DMS 273 (cell line): ENCODE results near the gene ADAP1.

Experiments used
- DNase-seq: peaks from one replicate; lab custom pipeline; 2025; ENCODE audit not compliant: unreplicated experiment; lab: John Stamatoyannopoulos, UW

ADAP1 gene

DNA sequence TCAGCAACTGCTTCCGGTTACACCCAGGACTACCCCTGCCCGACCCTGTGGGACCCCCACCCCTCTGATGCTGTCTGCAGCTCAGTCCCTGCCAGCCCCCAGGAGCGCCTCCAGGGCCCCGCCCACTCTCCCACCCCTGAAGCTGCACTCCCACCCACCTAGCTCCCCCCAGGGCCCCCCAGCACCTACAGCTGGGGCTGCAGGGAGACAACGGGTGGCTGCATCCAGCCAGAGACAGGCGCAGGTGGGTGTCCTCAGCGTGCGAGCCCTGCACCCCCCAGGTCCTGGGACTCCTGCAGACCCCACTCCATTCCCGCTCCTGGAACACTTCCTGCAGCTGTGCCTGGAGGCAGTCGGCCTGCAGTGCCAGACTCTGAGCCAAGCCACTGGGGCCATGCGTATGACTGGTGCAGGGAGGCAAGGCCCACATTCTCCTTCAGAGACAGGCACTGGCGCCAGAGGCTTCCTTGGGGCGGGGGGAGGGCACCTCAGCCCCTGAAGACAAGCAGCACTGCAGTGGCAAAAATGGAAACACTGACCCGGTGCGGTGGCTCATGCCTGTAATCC is 34.6 kb upstream of the ADAP1 start:
- no peak for DNase-seq

GRCh38 chr7:988426-988911 is 34.0 kb upstream of the ADAP1 start:
- no peak for DNase-seq

- DNase-seq = no peak
These were observed 33.4 kb upstream of the ADAP1 start for GRCh38 chr7:987909-988308.

DNA sequence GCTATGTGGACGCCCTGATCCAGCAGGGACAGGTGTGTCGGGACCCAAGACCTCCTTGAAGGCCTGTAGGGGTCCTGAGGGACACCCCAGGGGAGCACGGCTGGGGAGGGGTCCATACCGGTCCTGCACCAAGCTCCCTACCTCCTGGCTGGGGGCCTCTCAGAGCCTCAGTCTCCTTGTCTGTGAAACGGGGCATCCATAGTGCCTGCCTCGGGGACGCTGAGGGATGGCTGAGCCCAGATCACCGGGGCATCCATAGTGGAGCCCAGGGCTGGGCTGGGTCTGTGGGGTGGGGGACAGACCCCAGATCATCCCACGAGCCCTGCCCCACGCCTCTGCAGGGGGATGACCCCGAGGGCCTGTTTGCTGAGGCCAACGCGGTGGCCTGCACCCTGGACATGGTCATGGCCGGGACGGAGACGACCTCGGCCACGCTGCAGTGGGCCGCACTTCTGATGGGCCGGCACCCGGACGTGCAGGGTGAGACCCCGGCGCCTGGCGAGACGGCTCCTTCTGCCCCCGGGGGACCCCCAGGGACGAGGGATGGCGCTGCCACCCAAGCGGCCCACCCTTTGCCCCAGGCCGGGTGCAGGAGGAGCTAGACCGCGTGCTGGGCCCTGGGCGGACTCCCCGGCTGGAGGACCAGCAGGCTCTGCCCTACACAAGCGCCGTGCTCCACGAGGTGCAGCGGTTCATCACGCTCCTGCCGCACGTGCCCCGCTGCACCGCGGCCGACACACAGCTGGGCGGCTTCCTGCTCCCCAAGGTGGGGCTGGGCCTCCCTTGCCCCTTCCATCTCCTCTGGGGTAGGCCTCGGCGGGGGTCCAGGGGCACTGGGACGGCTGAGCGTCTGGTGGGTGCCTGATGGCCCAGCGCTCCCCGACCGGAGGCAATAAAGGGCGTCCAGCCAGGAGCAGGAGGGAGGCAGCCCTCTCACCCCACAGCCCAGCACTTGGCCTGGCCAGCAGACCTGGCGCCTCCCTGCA is 32.6 kb upstream of the ADAP1 start:
- DNase-seq = no peak

DNA sequence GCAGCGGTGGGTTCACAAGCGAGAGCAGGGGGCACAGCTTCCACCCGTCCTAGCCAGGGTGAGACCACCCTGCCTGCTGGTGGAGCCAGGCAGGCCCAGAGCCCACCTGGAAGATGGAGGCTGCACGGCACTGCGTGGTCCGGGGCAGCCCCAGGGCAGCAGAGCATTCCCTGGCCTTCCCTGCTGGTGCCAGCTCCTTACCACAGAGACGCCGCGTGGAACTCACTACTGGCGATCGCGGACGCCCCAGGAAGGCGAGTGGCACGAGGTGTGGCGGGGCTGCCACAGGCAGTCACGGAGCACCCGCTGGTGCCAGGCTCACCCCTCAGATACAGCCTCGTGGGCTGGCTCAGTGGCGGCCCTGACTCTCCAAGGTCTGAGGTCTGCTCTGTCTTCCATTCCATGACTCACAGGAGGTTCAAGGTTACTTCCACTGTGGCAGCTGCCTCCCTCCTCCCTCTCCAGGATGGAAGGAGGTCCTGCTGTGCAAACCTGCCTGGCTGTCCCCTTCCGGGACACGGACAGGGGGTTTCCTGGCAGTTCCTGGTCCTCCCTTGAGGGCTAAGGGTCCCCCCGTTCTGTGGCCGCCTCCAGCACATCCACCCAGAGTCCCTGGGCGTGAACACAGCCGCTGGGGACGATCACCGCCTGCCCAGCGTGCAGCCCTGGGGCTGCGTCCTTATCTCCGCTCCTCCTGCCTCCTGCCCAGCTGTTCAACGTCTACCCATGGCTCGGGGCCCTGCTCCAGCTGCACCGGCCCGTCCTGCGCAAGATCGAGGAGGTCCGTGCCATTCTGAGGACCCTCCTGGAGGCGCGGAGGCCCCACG is 31.6 kb upstream of the ADAP1 start:
- DNase-seq = peak; percentile 90

DNA sequence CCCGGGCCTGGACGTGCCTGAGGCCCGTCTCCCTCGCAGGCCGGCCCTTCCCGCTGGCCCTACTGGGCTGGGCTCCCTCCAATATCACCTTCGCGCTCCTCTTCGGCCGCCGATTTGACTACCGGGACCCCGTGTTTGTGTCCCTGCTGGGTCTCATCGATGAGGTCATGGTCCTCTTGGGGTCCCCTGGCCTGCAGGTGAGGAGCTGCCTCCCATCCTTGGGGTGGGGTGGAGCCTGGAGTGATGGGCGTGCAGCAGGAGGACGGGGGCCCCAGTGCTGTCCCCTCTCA is 30.6 kb upstream of the ADAP1 start:
- no peak for DNase-seq

GRCh38 chr7:984361-985126 is 30.1 kb upstream of the ADAP1 start:
- DNase-seq = no peak

DNA sequence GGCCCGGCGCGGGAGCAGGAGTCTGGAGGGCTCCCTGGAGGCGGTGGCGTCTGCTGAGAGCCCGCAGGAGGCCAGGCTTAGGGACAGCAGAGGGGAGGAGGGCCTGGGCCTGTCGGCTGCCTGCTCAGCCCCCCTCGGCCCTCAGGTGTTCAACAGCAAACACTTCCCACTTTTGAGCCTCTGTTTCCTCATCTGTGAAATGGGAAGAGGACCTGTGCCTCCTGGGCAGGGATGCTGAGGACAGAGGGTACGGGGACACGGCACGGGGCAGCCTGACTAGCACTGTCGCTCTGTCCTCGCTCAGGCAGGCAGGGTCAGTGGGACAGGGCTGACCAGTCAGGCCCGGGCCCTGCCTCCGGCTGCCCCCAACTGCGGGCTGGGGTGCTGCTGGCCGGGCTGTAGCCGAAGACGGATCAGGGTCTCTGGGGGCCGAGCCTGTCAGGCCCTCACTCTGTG is 29.2 kb upstream of the ADAP1 start:
- no peak for DNase-seq

- DNase-seq = peak; percentile 89
These were observed 28.6 kb upstream of the ADAP1 start, which contains the start of gene CYP2W1 for GRCh38 chr7:983004-983615. Gene CYP2W1 (plus strand): TSS chr7:983181. CDS start chr7:983212, 31 bp downstream.

- DNase-seq = no peak
These were observed 28.1 kb upstream of the ADAP1 start for GRCh38 chr7:982511-983003.

DNA sequence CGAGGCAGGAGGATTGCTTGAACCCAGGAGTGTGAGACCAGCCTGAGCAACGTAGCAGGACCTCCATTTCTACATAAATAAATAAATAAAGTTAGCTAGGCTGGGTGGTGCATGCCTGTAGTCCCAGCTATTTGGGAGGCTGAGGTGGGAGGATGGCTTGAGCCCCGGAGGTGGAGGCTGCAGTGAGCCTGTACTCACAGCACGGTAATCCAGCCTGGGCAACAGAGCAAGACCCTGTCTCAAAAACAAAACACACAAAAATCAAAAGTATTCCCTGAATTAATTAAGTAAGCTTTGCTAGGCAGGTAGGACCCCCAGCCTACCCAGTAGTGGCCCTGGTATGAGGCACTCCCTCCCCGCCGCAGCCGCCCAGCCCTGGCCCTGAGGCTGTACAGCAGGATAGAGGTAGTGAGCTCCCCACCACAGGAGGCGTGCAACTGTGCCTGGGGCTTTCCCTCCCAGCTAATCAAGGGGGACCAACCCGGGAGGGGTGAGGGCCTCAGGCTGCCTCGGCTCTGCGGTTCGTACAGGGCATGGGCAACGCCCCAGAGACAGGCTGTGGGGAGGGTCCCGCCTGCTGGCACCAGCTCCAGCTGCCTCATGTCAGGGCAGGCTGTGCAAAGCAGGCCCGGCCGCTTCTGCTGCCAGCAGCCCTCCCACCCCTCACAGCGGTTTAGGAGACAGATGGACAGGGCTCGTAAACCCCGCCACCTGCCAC is 27.5 kb upstream of the ADAP1 start:
- peak; percentile 99 for DNase-seq

DNA sequence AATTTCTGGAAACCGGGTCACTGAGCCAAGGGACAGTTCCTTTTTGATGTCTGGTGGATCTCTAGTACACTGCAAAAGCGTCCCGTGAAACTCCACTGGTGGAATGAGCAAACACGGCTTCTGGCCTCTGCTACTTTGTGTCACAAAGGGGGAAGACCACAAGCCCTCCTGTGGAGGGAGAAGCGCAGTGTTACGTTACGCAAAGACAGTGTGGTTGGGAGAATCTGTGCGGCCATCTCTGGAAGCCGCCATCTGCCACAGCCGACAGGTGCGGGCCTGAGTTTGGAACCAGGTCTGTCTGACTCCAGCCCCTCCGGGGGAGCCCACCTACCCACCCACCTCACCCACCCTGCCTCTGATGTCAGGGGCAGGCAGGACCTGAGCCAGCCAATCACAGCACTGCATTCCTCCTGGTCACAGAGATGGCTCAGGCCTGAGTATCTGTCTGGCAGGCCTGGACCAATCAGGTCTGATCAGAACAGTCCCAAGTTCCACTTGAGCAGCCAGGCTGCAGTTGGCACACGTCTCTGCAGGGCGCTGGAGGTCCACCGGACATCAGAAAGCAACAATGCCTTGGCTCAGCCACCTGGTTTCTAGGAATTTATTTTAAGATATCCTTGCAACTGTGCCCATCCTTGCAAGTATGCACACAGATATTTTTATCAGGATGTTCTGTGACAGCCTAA is 25.5 kb upstream of the ADAP1 start:
- peak; percentile 68 for DNase-seq

DNA sequence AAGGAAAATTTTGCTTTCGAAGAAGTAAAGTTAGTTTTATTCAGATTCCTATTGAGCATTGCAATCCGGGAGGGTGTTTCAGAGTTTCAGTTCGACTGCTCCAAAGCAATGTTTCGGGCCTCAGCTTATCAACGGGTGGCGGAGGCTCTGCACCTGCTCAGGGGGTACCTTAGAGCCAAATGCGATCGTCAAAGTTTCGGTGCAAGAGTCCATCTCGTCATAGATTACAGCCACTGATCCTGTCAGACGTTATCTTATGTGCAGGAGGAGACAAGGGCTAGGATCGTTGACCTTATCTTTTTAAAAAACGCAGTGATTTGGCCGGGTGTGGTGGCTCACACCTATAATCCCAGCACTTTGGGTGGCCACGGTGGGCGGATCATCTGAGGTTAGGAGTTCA is 24.7 kb upstream of the ADAP1 start:
- DNase-seq = no peak

DNA sequence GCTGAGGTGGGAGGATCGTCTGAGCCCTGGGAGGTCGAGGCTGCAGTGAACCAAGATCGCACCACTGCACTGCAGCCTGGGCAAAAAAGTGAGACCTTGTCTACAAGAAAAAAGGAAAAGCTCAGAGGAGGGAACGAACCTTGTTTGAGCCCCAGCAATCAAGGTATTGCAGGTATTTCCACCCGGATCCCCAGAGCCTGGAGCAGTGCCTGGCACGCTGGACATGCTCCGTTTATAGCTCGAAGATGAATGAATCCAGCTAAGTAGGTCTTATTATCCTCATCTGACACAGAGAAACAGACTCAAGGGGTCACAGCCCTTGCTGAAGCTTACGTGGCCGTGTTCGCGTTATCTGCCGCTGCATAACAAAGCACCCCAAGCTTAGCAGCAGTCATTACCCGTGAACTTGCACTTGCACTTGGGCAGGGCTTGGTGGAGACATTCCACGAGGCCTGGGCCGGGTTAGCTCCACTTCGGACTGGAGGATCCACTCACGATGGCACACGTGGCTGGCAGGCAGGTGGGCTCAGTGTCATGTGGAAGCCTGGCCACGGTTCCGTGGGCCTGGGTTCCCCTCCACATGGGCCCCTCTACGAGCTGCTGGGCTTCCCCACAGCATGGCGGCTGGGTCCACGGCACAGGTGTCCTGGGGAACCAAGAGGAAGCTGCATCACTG is 24.1 kb upstream of the ADAP1 start:
- DNase-seq = no peak

DNA sequence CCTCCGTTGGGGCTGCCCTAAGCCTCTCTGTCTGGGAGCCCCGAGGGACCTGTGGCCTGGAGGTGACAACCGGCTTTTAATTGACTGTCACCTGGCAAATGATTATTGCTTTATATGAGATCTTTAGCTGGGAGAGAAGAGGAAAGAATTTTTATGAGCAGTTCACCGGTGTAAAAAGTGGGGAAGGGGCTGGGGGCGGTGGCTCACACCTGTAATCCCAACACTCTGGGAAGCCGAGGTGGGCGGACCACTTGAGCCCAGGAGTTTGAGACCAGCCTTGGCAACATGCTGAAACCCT is 23.5 kb upstream of the ADAP1 start:
- DNase-seq = no peak

DNA sequence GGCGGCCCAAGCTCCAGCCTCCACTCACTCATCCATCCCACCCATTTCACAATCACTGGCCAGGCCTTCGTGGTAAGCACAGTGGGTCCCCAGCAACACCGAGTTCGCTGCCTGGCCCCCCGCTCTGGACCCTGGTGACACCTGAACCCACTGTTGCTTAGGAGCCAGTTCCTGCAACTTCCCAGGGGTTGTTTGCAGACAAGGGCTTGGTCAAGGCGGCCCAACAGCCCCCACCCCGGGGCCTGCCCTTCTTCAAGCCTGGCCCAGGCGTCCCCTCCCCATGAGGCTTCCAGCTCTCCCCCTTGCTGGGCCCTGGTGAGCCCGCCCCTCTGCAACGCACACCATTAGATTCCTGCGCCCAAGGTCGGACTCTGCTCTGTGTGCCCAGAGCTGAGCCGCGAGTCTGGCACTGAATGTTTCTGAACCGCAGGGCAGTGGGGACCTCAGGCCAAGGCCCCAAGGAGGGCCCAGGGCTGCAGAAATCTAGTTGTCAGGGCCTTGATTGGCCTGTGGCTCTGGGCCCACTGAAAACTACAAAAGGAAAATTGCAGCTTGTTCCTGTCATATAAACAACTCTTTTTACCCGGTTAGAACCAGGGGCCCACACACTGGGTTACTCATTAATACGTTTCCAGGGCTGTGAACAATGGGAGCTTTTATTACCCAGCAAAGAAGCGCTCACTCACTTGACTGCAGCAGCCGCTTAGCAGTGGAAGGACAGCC is 23.0 kb upstream of the ADAP1 start:
- no peak for DNase-seq

DNA sequence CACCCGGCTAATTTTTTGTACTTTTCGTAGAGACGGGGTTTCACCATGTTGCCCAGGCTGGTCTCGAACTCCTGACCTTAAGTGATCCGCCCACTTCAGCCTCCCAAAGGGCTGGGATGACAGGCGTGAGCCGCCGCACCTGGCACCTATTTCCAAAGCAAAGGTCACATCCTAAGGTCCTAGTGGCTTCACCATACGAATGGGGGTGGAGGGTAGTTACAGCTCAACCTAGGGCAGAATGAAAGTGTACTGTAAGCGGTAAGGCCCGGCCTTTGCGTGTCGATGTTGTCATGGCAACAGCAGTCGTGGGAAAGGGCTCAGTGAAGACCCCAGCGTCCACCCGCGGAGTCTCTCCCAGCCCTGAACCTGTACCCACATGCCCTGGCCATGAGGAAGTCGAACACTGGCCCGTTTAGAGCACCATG is 22.4 kb upstream of the ADAP1 start:
- DNase-seq = no peak
